ENCODE measurements around the gene KITLG. TPM values are rescaled to one million over a fixed set of nuclear protein-coding genes. Genes with fewer than 3 reads are reported as not detected.

The KITLG gene
- total and polyA plus RNA-seq, 9 donors, result 5.0 to 22.6 (median 9.5) TPM

DNA sequence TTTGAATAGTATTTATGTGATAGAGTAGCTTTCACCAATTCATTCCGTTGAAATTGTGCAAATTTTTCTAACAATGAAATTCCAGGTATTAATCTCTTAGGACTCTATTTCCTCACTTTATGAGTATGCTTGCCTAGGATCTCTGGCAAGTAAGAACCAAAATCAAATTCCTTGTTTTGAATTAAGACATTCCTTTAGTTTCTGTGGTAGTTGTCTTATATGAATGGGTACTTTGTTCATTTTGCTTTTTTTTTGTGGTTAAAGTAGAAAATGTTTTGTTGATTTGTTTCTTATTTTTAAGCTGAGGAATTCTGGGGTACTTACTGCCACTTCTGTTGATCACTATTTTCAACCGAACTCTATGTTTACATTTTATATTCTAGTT lies 59.8 kb downstream of the KITLG start:
- no peak overlapping the region for H3K4me3 ChIP-seq
- H3K9me3 ChIP-seq, result no peaks in the 10 kb centered on the region
- peaks cover 5% of the 10 kb centered on the region for H3K4me1 ChIP-seq (ENCODE audit: insufficient read depth)
- H3K27me3 ChIP-seq, result no peaks in the 10 kb centered on the region
- H3K36me3 ChIP-seq, result no peaks in the 10 kb centered on the region
- no peak overlapping the region for H3K27ac ChIP-seq
- WGBS, 3 donors, result 36 to 59% (median 39%) methylated on average over 2 of the region's 2 CpGs
- TF ChIP-seq EP300 (IDR thresholded peaks at IDR 0.05), result no peak
- TF ChIP-seq POLR2A (IDR thresholded peaks at IDR 0.05), result no peak
- TF ChIP-seq, protein P1, sequence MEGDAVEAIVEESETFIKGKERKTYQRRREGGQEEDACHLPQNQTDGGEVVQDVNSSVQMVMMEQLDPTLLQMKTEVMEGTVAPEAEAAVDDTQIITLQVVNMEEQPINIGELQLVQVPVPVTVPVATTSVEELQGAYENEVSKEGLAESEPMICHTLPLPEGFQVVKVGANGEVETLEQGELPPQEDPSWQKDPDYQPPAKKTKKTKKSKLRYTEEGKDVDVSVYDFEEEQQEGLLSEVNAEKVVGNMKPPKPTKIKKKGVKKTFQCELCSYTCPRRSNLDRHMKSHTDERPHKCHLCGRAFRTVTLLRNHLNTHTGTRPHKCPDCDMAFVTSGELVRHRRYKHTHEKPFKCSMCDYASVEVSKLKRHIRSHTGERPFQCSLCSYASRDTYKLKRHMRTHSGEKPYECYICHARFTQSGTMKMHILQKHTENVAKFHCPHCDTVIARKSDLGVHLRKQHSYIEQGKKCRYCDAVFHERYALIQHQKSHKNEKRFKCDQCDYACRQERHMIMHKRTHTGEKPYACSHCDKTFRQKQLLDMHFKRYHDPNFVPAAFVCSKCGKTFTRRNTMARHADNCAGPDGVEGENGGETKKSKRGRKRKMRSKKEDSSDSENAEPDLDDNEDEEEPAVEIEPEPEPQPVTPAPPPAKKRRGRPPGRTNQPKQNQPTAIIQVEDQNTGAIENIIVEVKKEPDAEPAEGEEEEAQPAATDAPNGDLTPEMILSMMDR (IDR thresholded peaks at IDR 0.05), result no peak
- intact Hi-C loops (cut with DNase I), result no loop called here
- no peak for DNase-seq

GRCh38 chr12:88519802-88520435 lies 60.4 kb downstream of the KITLG start:
- 63 to 71% (median 66%) methylated on average over 3 of the region's 3 CpGs for WGBS, 3 donors
- DNase-seq, result no peak
- no peak for TF ChIP-seq POLR2A (IDR thresholded peaks at IDR 0.05)
- TF ChIP-seq EP300 (IDR thresholded peaks at IDR 0.05), result no peak
- TF ChIP-seq, protein P1 (IDR thresholded peaks at IDR 0.05), result no peak
- Histone ChIP-seq H3K27ac (no peak overlapping the region), H3K36me3 (no peaks in the 10 kb centered on the region), H3K27me3 (no peaks in the 10 kb centered on the region), H3K4me3 (no peak overlapping the region), H3K4me1 (ENCODE audit: insufficient read depth) (peaks cover 5% of the 10 kb centered on the region), H3K9me3 (no peaks in the 10 kb centered on the region)
- intact Hi-C loops (cut with DNase I), result no loop called here

- 70 to 87% (median 80%) methylated on average over 5 of the region's 5 CpGs for WGBS, 3 donors
- peaks cover 5% of the 10 kb centered on the region for H3K4me1 ChIP-seq (ENCODE audit: insufficient read depth)
- H3K36me3 ChIP-seq, result no peaks in the 10 kb centered on the region
- TF ChIP-seq POLR2A (IDR thresholded peaks at IDR 0.05) (no peak), EP300 (IDR thresholded peaks at IDR 0.05) (no peak)
- TF ChIP-seq, protein P1 (IDR thresholded peaks at IDR 0.05), result no peak
- no peak overlapping the region for H3K4me3 ChIP-seq
- intact Hi-C loops (cut with DNase I), result no loop called here
- no peaks in the 10 kb centered on the region for H3K9me3 ChIP-seq
- no peak overlapping the region for H3K27ac ChIP-seq
- DNase-seq, result no peak
- no peaks in the 10 kb centered on the region for H3K27me3 ChIP-seq
Measured at GRCh38 chr12:88518863-88519403, 61.3 kb downstream of the KITLG start.

DNA sequence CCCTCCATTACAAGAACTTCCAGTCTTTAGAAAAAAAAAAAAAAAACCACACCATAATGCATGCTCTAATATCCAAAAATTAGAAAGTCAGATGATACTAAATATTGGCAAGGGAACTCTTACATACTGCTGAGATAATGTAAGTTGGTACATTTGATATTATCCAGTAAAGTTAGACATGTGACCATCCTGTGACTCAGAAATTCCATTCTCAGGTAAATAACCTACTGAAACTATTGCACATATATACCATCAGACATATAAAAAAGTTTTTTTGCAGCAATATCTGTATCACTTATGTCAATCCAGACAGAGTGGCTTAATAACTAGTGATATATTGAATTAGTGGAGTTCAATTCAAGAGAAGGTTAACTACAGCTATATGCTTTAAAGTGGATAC lies 63.5 kb downstream of the KITLG start:
- peaks cover 5% of the 10 kb centered on the region for H3K4me1 ChIP-seq (ENCODE audit: insufficient read depth)
- intact Hi-C loops (cut with DNase I), result no loop called here

More for the DNA sequence above, 63.5 kb downstream of the KITLG start:
- Histone ChIP-seq H3K9me3 (no peaks in the 10 kb centered on the region), H3K27ac (no peak overlapping the region), H3K4me3 (no peak overlapping the region), H3K27me3 (no peaks in the 10 kb centered on the region), H3K36me3 (no peaks in the 10 kb centered on the region)
- TF ChIP-seq EP300 (IDR thresholded peaks at IDR 0.05) (no peak), POLR2A (IDR thresholded peaks at IDR 0.05) (no peak)
- TF ChIP-seq, protein P1 (IDR thresholded peaks at IDR 0.05), result no peak
- no peak for DNase-seq

All from ovary (tissue), 9 donors.